ENCODE measurements around the gene ZNF287.

The ZNF287 gene

GRCh38 chr17:16515933-16516332 lies 53.1 kb downstream of the ZNF287 start:
- no peak for ATAC-seq

GRCh38 chr17:16513873-16514272 lies 55.1 kb downstream of the ZNF287 start:
- no peak for ATAC-seq

GRCh38 chr17:16512011-16512410 lies 57.0 kb downstream of the ZNF287 start:
- ATAC-seq = no peak

- ATAC-seq = no peak
These were observed 57.4 kb downstream of the ZNF287 start for GRCh38 chr17:16511593-16511992.

DNA sequence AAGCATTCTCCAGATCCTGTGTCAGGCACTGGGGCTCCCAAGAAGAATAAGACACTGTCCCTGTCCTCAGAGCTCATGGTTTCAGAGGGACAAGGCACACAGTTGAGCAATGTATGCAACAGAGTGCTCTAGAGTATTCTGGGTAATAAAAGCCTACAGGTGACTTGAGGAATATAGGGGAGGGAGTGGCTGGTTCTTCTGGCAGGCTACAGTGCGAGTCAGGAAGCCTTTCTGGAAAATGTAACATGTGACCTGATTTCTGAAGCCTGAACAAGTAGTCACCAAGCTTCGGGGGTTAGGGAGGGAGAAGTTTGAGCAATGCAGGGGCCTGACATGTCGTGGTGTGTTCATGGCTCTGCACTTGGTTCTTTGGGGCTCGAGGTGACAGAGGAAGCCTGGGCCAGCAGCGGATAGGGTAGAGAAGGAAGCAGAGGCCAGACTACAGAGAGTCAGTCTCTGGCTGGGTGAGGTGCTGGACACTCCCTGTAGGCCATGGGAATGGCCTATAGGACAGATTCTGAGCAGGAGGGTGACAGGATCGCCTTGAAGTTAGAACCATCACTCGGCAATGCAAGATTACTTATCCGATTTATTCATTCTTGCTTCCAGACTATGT lies 61.0 kb downstream of the ZNF287 start:
- no peak for ATAC-seq

GRCh38 chr17:16506188-16506587 lies 62.8 kb downstream of the ZNF287 start:
- ATAC-seq = no peak

GRCh38 chr17:16504984-16505383 lies 64.0 kb downstream of the ZNF287 start:
- no peak for ATAC-seq
